Activated naive CD4-positive, alpha-beta T cell treated with anti-CD3 and anti-CD28 coated beads, Interleukin-2, amount 50 U/mL, for 72 hours (primary cell): ENCODE measurements around the gene ETS1. TPM values are rescaled to one million over a fixed set of nuclear protein-coding genes. Genes with fewer than 3 reads are reported as not detected.
A peak's percentile ranks its signal among the peaks of the same experiment; 100 is the strongest.

Experiments used
- ATAC-seq, 2 donors: fragments of 150-1000 bp; cut with Tn5 transposase; 2 replicates each; pipeline ENCODE4 v1.10.0; 2021; ENCODE audit warnings: mild to moderate bottlenecking in 2 of 2, moderate library complexity in 2 of 2
- DNase-seq, 2 donors: peaks; one replicate each; pipeline ENCODE4 v3.0.0; 2021 to 2022; ENCODE audit warnings: low spot score in 2 of 2
- H3K27ac Mint-ChIP-seq, 2 donors: one replicate each; pipeline ENCODE4 v1.8.0; 2022; ENCODE audit warnings: mild to moderate bottlenecking in 2 of 2, mixed read lengths in 2 of 2
- H3K36me3 Mint-ChIP-seq, 2 donors: one replicate each; pipeline ENCODE4 v1.8.0; 2022; ENCODE audit warnings: mixed read lengths in 2 of 2
- H3K9me3 Mint-ChIP-seq, 2 donors: one replicate each; pipeline ENCODE4 v1.8.0; 2022; ENCODE audit warnings: mixed read lengths in 2 of 2
- total RNA-seq, 2 donors: library from RNA; stranded (reverse); gene quantifications; one replicate each; pipeline ENCODE4 v1.2.3, GENCODE V29; 2022

The ETS1 gene
- total RNA-seq, 2 donors from 2014 or later = 176 to 461 TPM

DNA sequence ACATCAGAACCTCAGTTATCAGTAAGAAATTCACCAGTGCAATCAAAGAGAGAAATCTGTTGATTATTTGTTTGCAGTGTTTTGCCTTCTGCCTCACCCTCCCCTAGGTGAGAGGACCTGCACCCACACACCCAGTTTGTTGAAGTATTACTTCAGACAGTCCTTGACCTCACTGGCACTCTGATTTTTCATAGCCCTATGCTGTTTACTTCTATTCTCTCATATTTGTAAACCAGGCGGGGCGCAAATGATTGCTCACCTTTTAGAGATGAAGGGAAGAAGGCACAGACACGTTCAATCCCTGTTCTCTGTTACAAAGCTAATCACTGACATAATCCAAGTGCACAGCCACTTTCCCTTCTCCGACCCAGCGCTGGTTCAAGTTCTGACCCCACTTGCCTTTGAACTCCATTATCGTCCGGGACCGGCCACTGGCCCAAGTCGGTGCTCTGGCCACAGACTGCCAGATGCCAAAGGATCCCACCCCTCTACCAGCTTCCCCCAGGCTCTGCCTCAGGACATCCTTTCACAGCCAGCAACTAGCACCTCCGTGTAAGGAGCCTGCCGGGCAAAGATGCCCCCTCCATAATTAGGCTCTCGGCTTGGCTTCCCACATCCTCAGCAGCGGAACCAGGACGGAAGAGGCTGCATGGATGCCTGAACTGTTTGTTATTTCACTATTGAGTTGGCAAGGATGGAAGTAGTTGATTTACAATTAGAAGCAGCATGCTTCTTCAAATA is 1.7 kb downstream of the ETS1 start:
- no peak for DNase-seq
- no peak overlapping the region for H3K27ac Mint-ChIP-seq
- no peak for ATAC-seq
- H3K9me3 Mint-ChIP-seq = peaks cover 0 to 3% of the 10 kb centered on the region in 2 donors
- H3K36me3 Mint-ChIP-seq = no peaks in the 10 kb centered on the region

DNA sequence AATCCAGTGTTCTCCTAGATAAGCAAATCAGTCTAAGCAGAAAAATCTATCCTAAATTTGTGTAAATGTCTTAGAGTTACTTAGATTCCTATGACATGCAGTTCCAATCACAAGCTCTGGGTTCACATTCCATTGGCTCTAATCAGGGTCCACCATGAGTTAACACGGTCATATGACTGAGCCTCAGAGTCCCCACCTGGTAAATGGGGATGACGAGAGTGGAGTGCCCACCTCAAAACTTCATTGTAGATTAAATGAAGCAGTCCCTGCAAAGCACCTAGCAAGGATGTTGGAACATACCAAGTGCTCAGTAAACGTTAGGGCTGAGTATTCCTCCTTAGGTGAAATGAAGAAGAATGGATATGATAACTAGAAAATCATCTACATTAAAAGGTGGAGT is 3.1 kb downstream of the ETS1 start:
- no peak for ATAC-seq
- Mint-ChIP-seq H3K36me3 (no peaks in the 10 kb centered on the region), H3K9me3 (peaks cover 0 to 4% of the 10 kb centered on the region in 2 donors), H3K27ac (no peak overlapping the region)
- no peak for DNase-seq

DNA sequence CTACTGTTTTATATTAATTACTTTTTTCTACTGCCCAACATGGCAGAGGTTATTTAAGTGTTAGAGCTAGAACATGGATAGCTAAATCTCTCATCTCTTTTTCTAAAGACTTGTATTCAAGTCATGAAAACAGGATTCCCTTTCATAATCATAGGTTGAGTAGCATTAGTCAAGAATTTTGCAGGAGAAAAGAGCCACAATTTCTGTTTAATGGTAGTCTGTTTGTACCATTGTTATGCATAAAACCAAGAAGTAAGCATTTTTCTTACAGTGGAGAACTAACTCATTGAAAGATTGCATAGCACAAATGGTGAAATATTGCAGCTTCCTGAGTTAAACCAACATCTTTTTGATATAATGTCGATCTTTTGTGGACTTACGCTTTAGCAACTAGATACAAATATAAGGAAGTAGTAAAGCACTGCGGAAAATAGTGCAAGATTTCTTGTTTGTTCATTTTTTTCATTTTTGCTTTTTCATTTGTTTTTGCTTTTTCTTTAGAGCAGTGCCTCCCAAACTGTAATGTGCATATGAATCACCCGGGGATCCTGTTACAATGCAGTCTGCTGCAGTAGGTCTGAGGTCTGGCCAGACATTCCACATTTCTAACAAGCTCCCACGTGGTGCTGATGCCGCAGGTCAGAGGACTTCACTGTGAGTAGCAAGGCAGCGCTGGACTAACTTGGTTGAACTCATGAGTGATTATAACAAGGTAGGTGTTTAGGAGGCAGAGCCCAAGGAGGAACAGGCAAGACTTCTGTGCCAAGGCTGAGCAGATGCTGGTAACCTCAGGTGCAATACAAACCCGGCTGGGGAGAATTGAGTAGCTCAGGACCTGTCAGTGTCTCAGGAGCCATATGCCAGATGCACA is 4.6 kb downstream of the ETS1 start:
- ATAC-seq (peak in 1 of 2 donors; percentile 21), DNase-seq (no peak)

DNA sequence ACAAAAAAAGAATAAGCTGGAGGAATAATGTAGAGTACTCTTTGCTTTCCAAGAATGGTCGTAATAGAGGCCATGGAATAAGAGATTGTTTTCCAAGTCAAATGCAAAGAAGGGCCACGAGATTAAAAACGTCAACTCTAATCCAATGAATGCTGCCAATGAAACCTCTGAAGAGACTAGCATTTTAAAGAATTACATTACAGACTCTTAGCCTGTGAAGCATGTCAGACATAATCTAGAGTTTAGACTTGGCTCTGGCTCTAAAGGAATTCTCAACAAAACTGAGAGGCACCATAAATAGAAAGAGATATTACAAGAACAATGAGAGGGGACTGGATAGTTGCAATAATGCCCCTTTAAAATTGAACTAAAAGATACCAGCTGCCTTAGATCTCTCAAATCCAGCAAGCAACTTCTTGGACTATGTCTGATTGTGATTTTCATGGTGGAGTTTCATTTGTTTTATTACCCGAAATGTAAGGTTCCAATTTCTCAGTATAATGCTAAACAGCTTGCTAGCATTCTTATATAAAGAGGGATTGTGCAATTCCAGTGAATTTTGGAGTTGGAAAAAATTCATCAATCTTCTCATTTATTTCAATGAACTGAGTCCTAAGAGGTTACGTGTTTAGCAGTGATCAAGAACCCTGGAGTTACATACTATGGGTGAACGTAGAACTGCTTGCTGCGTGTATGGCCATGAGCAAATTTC is 5.6 kb downstream of the ETS1 start:
- Mint-ChIP-seq H3K9me3 (peaks cover 0 to 4% of the 10 kb centered on the region in 2 donors), H3K27ac (peak overlapping the region; percentile 97 to 98), H3K36me3 (no peaks in the 10 kb centered on the region)
- no peak for ATAC-seq
- no peak for DNase-seq

More for the DNA sequence above, 4.6 kb downstream of the ETS1 start:
- Mint-ChIP-seq H3K9me3 (peaks cover 0 to 4% of the 10 kb centered on the region in 2 donors), H3K36me3 (no peaks in the 10 kb centered on the region), H3K27ac (peak overlapping the region in 1 of 2 donors; percentile 88)

DNA sequence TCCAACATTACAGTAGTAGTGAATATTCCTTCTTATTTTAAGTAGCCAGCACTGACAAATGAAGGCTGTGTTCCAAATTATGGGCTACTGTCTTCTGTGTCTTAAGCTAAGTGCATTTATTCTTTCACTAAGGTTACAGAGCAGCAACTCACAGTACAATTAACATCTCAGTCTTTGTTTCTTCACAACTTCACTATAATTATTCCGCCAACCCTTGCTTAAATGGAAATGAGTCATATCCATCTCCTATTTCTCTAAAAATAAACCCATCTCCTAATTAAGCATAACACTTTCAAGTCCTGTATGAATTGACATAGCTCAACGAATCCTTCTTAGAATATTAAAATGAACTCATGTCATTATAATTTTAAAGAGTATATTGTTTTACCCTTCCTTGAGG is 6.7 kb downstream of the ETS1 start:
- ATAC-seq (peak; percentile 45 to 68), DNase-seq (no peak)
- Mint-ChIP-seq H3K36me3 (no peaks in the 10 kb centered on the region), H3K9me3 (peaks cover 0 to 4% of the 10 kb centered on the region in 2 donors), H3K27ac (peak overlapping the region; percentile 97 to 98)

DNA sequence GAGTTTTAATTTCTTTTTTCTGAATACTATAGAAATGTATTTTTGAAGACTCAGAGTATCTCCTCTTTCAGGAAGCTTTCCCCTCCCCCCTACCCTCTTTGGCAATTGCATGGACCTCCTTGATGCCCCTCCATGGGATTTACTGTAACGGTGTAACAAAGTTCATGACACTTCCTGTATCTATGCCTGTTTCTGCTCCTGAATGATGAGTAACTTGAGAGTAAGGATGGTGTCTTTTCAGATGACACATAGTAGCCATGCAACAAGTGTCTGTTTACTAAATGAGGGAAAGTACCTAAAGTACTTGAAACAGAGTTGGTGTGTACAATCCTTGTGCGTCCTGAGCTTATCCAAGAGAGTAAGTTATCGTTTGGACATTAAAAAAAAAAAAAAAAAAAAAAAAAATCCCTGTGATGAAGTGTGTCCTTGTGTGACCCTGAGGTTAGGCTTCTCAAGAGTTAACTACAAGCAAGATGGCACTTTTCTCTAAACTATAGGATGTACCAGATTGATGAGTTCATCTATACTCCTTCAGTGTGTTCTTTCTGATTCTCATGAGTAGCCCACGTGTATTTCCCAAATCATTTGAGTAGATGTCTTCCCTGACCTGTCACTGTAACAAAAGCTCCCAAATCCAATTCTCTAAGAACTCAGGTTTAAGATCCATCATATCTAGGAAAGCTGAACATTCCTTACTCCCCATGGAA is 7.4 kb downstream of the ETS1 start:
- Mint-ChIP-seq H3K9me3 (peaks cover 0 to 4% of the 10 kb centered on the region in 2 donors), H3K36me3 (no peaks in the 10 kb centered on the region), H3K27ac (peak overlapping the region; percentile 97 to 98)
- DNase-seq = no peak
- peak; percentile 91 to 94 for ATAC-seq

DNA sequence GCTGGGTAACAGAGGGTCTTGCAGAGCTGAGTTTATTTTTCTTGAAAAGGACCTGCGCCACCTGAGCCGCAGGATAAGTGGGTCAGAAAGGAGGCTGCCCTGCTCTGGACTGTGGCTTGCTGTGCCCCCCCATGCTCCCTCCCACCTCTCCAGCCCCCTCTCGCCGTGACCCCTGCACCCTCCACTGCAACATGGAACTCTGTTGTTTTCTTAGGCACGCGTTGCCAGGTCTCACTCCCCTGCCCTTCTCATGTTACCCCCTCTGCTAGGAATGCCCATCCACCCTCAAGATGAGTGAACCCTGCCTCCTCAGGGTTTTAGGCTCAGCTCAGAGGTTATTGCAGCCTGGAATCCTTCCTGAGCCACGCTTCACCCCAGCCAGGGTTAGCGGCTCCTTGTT is 10.8 kb downstream of the ETS1 start:
- Mint-ChIP-seq H3K27ac (no peak overlapping the region), H3K36me3 (no peaks in the 10 kb centered on the region), H3K9me3 (peaks cover 0 to 4% of the 10 kb centered on the region in 2 donors)
- ATAC-seq = no peak
- DNase-seq = no peak

DNA sequence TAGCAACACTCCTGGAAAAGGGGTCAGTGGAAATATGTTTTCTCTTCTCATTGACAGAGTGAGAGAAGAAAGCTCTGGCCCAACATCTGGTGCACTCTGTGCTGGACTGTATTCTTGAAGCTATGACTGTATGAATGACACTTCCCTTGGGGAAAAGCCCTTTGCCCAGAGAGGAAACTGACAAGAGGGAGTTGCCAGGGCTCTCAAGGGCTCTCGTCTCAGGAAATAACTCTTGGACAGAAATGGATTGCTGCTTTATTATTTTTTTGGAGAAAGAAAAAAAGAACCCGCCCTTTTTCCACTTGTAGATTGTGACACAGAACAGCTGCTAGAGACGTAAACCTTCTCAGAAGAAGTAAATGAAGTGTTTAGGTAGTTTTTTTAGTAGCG is 11.4 kb downstream of the ETS1 start:
- DNase-seq (no peak), ATAC-seq (peak in 1 of 2 donors; percentile 19)
- no peaks in the 10 kb centered on the region for H3K36me3 Mint-ChIP-seq
- no peak overlapping the region for H3K27ac Mint-ChIP-seq
- peaks cover 0 to 4% of the 10 kb centered on the region in 2 donors for H3K9me3 Mint-ChIP-seq

DNA sequence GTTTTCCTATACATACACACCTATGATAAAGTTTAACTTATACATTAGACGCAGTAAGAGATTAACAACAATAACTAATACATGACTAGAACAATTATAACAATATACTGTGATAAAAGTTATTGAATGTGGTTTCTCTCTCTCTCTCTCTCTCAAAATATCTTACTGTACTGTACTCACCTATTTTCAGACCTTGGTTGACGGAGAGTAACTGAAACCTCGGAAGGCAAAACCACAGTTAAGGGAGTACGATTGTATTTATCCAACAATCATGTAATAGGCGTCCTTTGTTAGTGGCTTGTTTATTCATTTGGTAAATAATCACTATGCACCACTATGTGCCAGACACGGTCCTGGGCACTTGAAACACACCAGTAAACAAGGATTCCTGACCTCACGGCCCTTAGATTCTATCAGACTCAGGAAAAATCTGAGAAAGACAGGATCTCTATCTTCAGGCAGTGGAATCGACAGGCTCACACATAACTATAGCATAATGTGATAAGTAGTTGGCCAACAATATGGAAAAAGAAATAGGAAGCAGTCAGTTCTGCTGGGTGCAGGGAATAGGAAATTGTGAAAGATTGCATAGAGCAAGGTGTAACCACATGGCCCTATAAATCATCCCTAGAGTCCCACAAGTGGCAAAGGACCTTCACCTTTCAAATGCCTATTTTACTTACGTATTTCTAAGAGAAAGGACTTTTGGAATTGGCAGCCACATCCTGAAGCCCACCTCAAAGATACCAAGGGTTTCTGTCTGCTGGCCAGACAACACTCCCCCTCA is 12.0 kb downstream of the ETS1 start:
- Mint-ChIP-seq H3K36me3 (no peaks in the 10 kb centered on the region), H3K27ac (peak overlapping the region; percentile 29 to 81), H3K9me3 (peaks cover 0 to 4% of the 10 kb centered on the region in 2 donors)
- ATAC-seq (no peak), DNase-seq (no peak)

DNA sequence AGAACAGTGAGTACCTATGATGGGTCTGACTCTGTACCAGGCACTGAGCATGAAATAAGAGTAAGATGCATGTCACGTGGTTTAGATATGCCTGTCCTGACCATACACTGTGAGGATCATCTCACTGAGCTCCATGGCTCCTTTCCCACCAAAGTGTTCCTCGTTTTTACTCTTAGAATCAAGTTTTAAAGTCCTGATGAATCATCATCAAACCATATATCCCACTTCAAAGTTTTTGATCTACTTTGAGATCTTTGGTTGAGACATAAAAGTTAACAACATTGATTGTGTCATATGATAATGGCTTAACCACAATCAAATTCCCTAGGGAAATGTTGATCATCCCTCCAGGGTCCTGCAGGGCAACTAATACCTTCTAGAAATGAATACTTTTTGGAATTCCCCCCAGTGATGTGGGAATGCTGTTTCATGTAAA is 12.8 kb downstream of the ETS1 start:
- ATAC-seq (peak; percentile 92 to 96), DNase-seq (no peak)
- Mint-ChIP-seq H3K9me3 (no peaks in the 10 kb centered on the region), H3K36me3 (no peaks in the 10 kb centered on the region), H3K27ac (peak overlapping the region in 1 of 2 donors; percentile 29)

DNA sequence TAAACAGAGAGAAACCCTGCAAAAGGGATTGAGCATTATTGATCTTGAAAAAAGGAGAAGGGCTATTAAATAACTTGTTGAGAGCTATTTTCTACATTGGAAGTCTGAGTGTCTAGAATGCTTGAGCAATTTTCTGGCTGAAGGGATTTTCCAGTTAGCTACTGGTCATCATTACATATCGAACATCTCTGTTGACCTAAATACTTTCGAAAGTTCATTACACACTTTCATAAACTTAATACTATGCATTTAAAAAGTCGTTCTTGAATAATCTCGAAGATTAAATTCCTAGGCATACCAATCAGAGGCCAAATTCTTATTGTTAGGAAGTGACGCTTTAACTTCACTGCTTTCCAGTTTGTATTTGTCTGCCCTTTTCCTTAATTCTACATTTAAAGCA is 13.7 kb downstream of the ETS1 start:
- Mint-ChIP-seq H3K9me3 (no peaks in the 10 kb centered on the region), H3K36me3 (no peaks in the 10 kb centered on the region), H3K27ac (no peak overlapping the region)
- DNase-seq = no peak
- ATAC-seq = no peak

DNA sequence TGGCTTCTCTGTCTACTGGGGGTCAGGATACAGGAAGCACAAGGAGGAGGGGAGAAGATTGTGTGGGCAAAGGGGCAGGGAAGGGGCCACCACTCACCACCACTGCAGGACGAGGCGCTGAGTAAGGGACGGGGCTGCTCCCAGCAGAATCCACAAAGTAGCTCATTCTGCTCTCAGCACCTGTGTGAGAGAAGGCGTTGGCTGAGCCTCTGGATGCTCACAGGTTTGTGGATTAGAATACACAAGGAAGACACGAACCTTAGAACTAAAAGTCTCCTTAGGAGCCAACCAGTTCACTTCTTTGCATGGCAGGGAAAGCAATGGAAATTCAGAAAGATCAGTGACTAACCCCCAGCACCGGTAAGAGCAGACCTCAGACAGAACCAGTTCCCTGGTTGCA is 14.4 kb downstream of the ETS1 start:
- no peak for ATAC-seq
- no peaks in the 10 kb centered on the region for H3K36me3 Mint-ChIP-seq
- H3K9me3 Mint-ChIP-seq = no peaks in the 10 kb centered on the region

DNA sequence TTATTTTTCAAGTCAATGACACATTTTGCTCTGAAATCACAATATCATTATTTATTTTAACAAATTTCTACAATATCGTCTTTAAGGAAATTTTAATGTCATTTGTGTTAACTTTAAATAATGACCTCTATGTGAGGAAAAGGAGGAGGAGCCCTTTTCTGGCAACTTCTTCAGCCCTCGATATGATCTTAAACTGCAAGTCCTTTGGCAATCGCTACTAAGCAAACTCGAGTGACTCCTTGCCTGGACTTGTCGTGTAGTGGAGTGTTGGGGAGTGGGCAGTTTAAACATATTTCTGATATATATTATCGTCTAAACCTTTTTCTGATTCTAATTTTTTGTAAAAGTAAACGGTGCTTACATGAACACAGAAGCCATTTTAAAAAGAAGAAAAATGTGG is 16.7 kb downstream of the ETS1 start:
- no peaks in the 10 kb centered on the region for H3K36me3 Mint-ChIP-seq
- DNase-seq (no peak), ATAC-seq (no peak)
- H3K9me3 Mint-ChIP-seq = no peaks in the 10 kb centered on the region
- no peak overlapping the region for H3K27ac Mint-ChIP-seq

More for the DNA sequence above, 14.4 kb downstream of the ETS1 start:
- no peak for DNase-seq
- no peak overlapping the region for H3K27ac Mint-ChIP-seq

DNA sequence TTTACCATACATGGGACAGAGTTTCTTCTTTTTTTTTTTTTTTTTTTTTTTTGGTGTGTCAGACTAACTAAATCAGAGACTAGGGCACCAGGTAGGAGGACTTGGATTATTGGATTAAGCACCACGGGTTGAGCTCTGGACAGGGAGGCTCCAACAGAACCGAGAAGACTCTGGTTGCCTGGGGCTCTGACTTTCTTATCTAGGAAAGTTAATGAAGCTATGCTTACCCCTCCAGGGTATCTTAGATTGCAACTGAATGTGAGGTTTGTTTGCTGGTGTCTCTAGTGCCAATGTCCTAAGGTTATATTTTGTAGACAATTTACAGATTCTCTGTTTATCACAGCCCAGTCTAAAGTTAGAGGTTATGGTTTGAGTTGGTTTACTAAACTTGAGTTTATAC is 18.1 kb downstream of the ETS1 start:
- Mint-ChIP-seq H3K9me3 (no peaks in the 10 kb centered on the region), H3K27ac (no peak overlapping the region), H3K36me3 (no peaks in the 10 kb centered on the region)
- ATAC-seq (no peak), DNase-seq (no peak)

DNA sequence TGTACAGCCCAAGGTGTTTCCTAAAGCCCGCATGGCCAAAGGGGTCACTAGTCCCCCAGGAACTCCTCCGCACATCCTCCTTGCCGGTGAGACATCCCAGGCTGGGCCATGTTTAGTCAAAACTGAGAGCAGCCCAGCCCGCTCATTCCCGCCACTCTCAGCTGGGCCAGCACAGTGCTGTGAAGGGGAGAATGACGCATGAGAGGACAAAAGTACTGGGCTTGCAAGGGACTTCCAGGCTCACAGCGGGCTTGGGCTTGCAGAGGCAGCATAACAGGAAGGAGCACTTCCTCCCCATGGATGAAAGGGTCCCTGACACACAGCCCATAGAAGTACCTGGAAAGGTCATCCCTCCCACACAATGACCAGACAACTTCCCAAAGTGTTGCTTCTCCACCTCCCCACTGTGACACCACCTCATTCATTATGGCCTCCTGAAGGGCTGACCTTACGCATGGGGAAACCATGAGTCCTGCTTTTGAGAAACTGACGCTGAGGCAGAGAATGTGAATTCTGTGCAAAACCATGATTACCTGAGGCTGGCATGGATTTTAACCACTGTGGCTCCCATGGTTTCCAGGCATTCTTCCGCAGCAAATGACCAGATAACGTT is 19.1 kb downstream of the ETS1 start:
- no peaks in the 10 kb centered on the region for H3K36me3 Mint-ChIP-seq

More for the DNA sequence above, 19.1 kb downstream of the ETS1 start:
- ATAC-seq (peak; percentile 73 to 96), DNase-seq (peak in 1 of 2 donors; percentile 76)
- Mint-ChIP-seq H3K27ac (no peak overlapping the region), H3K9me3 (no peaks in the 10 kb centered on the region)
